SU-DHL-6 (cell line): ENCODE data around the gene ZNF330.

Experiments
- H2AFZ ChIP-seq: fragments of 200-600 bp; sonication (generic); 2 replicates; pipeline ENCODE4 v1.6.1; 2014; ENCODE audit warnings: low read depth, mild to moderate bottlenecking, moderate library complexity, mixed read lengths, antibody characterized with exemption, low read length; ENCODE audit not compliant: severe bottlenecking
- H3F3A ChIP-seq: fragments of 200-600 bp; shearing (Covaris generic); 2 replicates; pipeline ENCODE4 v1.6.0; 2016; ENCODE audit warnings: antibody characterized with exemption, mild to moderate bottlenecking; ENCODE audit not compliant: insufficient read depth
- H3K27ac ChIP-seq: fragments of 200-600 bp; sonication (generic); 2 replicates; pipeline ENCODE4 v1.5.1; 2016; ENCODE audit warnings: low read depth, mild to moderate bottlenecking, low read length, moderate library complexity, mixed read lengths
- H3K27me3 ChIP-seq: fragments of 200-600 bp; sonication (generic), shearing (Covaris generic); 2 replicates; pipeline ENCODE4 v1.6.0; 2014; ENCODE audit warnings: mild to moderate bottlenecking, low read length
- H3K36me3 ChIP-seq: fragments of 200-600 bp; sonication (generic); 2 replicates; pipeline ENCODE4 v1.6.1; 2014; ENCODE audit warnings: mild to moderate bottlenecking, low read length, mixed read lengths
- H3K4me2 ChIP-seq: fragments of 300-600, 200-600 bp; shearing (Covaris generic), sonication (generic); 2 replicates; pipeline ENCODE4 v1.6.0; 2014; ENCODE audit warnings: low read length, low read depth, mild to moderate bottlenecking; ENCODE audit not compliant: poor library complexity, severe bottlenecking
- H3K4me3 ChIP-seq: fragments of 200-600 bp; sonication (generic); 2 replicates; pipeline ENCODE4 v1.5.1; 2014; ENCODE audit warnings: antibody characterized with exemption, low read length, mild to moderate bottlenecking, mixed read lengths; ENCODE audit not compliant: insufficient read depth, poor library complexity, severe bottlenecking
- H3K79me2 ChIP-seq: fragments of 200-600 bp; sonication (generic); 2 replicates; pipeline ENCODE4 v1.6.1; 2014; ENCODE audit warnings: mild to moderate bottlenecking, low read length, moderate library complexity; ENCODE audit not compliant: insufficient read depth
- H3K9ac ChIP-seq: fragments of 200-600 bp; sonication (generic); 2 replicates; pipeline ENCODE4 v1.7.0; 2014; ENCODE audit warnings: mild to moderate bottlenecking, low read length
- H3K9me2 ChIP-seq: fragments of 200-600 bp; sonication (generic); replicated peaks from 2 replicates; pipeline ENCODE4 v1.6.1; 2014; ENCODE audit warnings: low read length; ENCODE audit not compliant: insufficient read depth
- H3K9me3 ChIP-seq: fragments of 200-600 bp; sonication (generic); 2 replicates; pipeline ENCODE4 v1.6.1; 2014; ENCODE audit warnings: low read length, mixed read lengths; ENCODE audit not compliant: insufficient read depth
- H4K20me1 ChIP-seq: fragments of 200-600 bp; sonication (generic); 2 replicates; pipeline ENCODE4 v1.6.1; 2014; ENCODE audit warnings: low read depth, mild to moderate bottlenecking, antibody characterized with exemption, low read length, moderate library complexity, mixed read lengths
- CTCF ChIP-seq: fragments of 200-600 bp; sonication (generic); IDR thresholded peaks from one replicate; pipeline ENCODE4 v1.5.1; 2017; ENCODE audit warnings: antibody characterized with exemption, mild to moderate bottlenecking, low read length, moderate library complexity; ENCODE audit not compliant: insufficient read depth, poor library complexity, severe bottlenecking
- EZH2phosphoT487 ChIP-seq: fragments of 200-600 bp; sonication (generic), shearing (Covaris generic); conservative IDR thresholded peaks from 2 replicates; pipeline ENCODE4 v1.6.1; 2018; ENCODE audit warnings: mild to moderate bottlenecking, antibody characterized with exemption, low read length, moderate library complexity, mixed read lengths

The ZNF330 gene

GRCh38 chr4:141248029-141248428 is 27.3 kb downstream of the ZNF330 start:
- no peaks in the 10 kb centered on the region for H3K36me3 ChIP-seq
- TF ChIP-seq CTCF (no peak), EZH2phosphoT487 (no peak)
- H3K9ac ChIP-seq: no peak overlapping the region

GRCh38 chr4:141248486-141248885 is 27.8 kb downstream of the ZNF330 start:
- H3F3A ChIP-seq: no peaks in the 10 kb centered on the region
- no peak overlapping the region for H3K4me2 ChIP-seq
- no peaks in the 10 kb centered on the region for H4K20me1 ChIP-seq
- no peaks in the 10 kb centered on the region for H3K9me3 ChIP-seq
- H2AFZ ChIP-seq: no peak overlapping the region
- H3K36me3 ChIP-seq: no peaks in the 10 kb centered on the region
- no peak overlapping the region for H3K27ac ChIP-seq
- no peaks in the 10 kb centered on the region for H3K79me2 ChIP-seq
- H3K9ac ChIP-seq: no peak overlapping the region
- TF ChIP-seq CTCF: no peak
- no peak for TF ChIP-seq EZH2phosphoT487
- no peak overlapping the region for H3K4me3 ChIP-seq
- H3K9me2 ChIP-seq: no peaks in the 10 kb centered on the region
- no peaks in the 10 kb centered on the region for H3K27me3 ChIP-seq

More at GRCh38 chr4:141248029-141248428, 27.3 kb downstream of the ZNF330 start:
- Histone ChIP-seq H3K9me3 (no peaks in the 10 kb centered on the region), H3K27me3 (no peaks in the 10 kb centered on the region), H3K4me2 (no peak overlapping the region), H3K79me2 (no peaks in the 10 kb centered on the region), H2AFZ (no peak overlapping the region), H3K9me2 (no peaks in the 10 kb centered on the region), H3K4me3 (no peak overlapping the region), H4K20me1 (no peaks in the 10 kb centered on the region), H3K27ac (no peak overlapping the region), H3F3A (no peaks in the 10 kb centered on the region)

GRCh38 chr4:141254326-141254725 is 33.6 kb downstream of the ZNF330 start:
- no peaks in the 10 kb centered on the region for H3K27me3 ChIP-seq
- H3K4me2 ChIP-seq: no peak overlapping the region
- H3K36me3 ChIP-seq: no peaks in the 10 kb centered on the region
- H3K79me2 ChIP-seq: no peaks in the 10 kb centered on the region
- H3K4me3 ChIP-seq: no peak overlapping the region
- H3F3A ChIP-seq: no peaks in the 10 kb centered on the region
- no peak for TF ChIP-seq EZH2phosphoT487
- TF ChIP-seq CTCF: no peak
- H4K20me1 ChIP-seq: no peaks in the 10 kb centered on the region
- no peaks in the 10 kb centered on the region for H3K9me3 ChIP-seq
- no peak overlapping the region for H3K27ac ChIP-seq
- no peaks in the 10 kb centered on the region for H3K9me2 ChIP-seq
- H3K9ac ChIP-seq: no peak overlapping the region
- no peak overlapping the region for H2AFZ ChIP-seq
